ENCODE measurements around the gene BARX2.

Gene BARX2

DNA sequence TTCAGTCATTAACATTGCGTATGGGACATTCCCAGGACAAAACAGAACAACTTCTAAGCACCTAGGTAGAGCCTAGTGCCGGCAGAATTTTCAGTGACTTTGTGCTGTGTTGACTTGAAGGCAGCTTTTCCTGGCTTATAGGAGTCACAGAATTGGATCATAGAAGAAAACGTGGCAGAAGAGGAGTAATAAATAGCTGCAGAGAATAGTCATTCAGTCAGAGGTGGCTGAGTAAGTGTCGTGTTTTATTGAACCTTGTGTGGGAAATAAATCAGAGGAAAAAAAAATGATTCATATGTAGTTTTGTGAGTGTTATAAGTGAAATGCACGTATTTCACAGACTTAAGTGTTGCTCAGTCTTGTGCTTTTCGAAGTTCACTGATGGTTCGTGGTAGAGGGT is 2.1 kb downstream of the BARX2 start:
- TF ChIP-seq TAF1 (IDR thresholded peaks at IDR 0.05; ENCODE audit: borderline replicate concordance, insufficient read depth, low read length) (no peak), POLR2AphosphoS5 (IDR thresholded peaks at IDR 0.05; ENCODE audit: low read depth, low read length) (no peak), FOXP2 (optimal IDR thresholded peaks at IDR 0.05; ENCODE audit: borderline replicate concordance, extremely low read depth, extremely low read length, insufficient read depth) (no peak), SIN3A (IDR thresholded peaks at IDR 0.05; ENCODE audit: borderline replicate concordance, insufficient read depth, low read length) (no peak), REST (IDR thresholded peaks at IDR 0.05; ENCODE audit: insufficient read depth in 1 of 2, low read depth in 2 of 2, low read length in 2 of 2) (no peak)

- no peak for TF ChIP-seq TAF1 (IDR thresholded peaks at IDR 0.05; ENCODE audit: borderline replicate concordance, insufficient read depth, low read length)
- TF ChIP-seq FOXP2 (optimal IDR thresholded peaks at IDR 0.05; ENCODE audit: borderline replicate concordance, extremely low read depth, extremely low read length, insufficient read depth), result no peak
- TF ChIP-seq REST (IDR thresholded peaks at IDR 0.05; ENCODE audit: insufficient read depth in 1 of 2, low read depth in 2 of 2, low read length in 2 of 2), result no peak
- no peak for TF ChIP-seq SIN3A (IDR thresholded peaks at IDR 0.05; ENCODE audit: borderline replicate concordance, insufficient read depth, low read length)
Measured at GRCh38 chr11:129380413-129380812, 4.8 kb downstream of the BARX2 start.

GRCh38 chr11:129382583-129382982 is 6.9 kb downstream of the BARX2 start:
- TF ChIP-seq SIN3A (IDR thresholded peaks at IDR 0.05; ENCODE audit: borderline replicate concordance, insufficient read depth, low read length) (no peak), FOXP2 (optimal IDR thresholded peaks at IDR 0.05; ENCODE audit: borderline replicate concordance, extremely low read depth, extremely low read length, insufficient read depth) (no peak), POLR2AphosphoS5 (IDR thresholded peaks at IDR 0.05; ENCODE audit: low read depth, low read length) (no peak), TAF1 (IDR thresholded peaks at IDR 0.05; ENCODE audit: borderline replicate concordance, insufficient read depth, low read length) (no peak), REST (IDR thresholded peaks at IDR 0.05; ENCODE audit: insufficient read depth in 1 of 2, low read depth in 2 of 2, low read length in 2 of 2) (no peak)

DNA sequence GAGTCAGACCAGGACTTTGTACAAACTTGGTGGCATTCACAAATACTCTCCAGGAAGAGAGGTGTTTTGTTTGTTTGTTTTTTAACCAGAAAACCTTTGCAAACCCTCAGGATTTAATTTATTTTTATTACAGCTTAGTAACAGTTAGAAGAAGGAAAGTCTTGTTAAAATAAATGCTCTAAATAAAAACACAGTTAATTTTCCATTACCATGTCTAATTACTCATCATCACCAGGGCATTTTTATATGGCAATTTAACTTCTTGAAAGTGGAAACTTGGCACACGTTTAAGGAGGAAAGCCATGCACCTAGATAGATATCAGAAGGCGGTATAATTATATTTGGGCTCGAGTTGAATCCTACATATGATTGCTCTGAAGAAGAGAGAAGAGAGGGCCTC is 7.4 kb downstream of the BARX2 start:
- no peak for TF ChIP-seq FOXP2 (optimal IDR thresholded peaks at IDR 0.05; ENCODE audit: borderline replicate concordance, extremely low read depth, extremely low read length, insufficient read depth)
- TF ChIP-seq SIN3A (IDR thresholded peaks at IDR 0.05; ENCODE audit: borderline replicate concordance, insufficient read depth, low read length), result no peak
- TF ChIP-seq POLR2AphosphoS5 (IDR thresholded peaks at IDR 0.05; ENCODE audit: low read depth, low read length), result no peak
- TF ChIP-seq TAF1 (IDR thresholded peaks at IDR 0.05; ENCODE audit: borderline replicate concordance, insufficient read depth, low read length), result no peak
- TF ChIP-seq REST (IDR thresholded peaks at IDR 0.05; ENCODE audit: insufficient read depth in 1 of 2, low read depth in 2 of 2, low read length in 2 of 2), result no peak

GRCh38 chr11:129383502-129383901 is 7.9 kb downstream of the BARX2 start:
- TF ChIP-seq POLR2AphosphoS5 (IDR thresholded peaks at IDR 0.05; ENCODE audit: low read depth, low read length), result no peak

Measured in PFSK-1 (cell line).